K562 (cell line): ENCODE data around the gene TMEM260. TPM values are rescaled to one million over a fixed set of nuclear protein-coding genes. Genes with fewer than 3 reads are reported as not detected.
A peak's percentile ranks its signal among the peaks of the same experiment; 100 is the strongest.

Source experiments
- ATAC-seq: fragments of 200-7000 bp; cut with Tn5 transposase; 3 replicates; pipeline ENCODE4 v1.9.1; 2020; ENCODE audit warnings: moderate library complexity
- BruUV-seq: library from RNA; stranded (reverse); fragments of 400-500 nt; replicated peaks from 2 replicates; lab custom pipeline; 2021; lab: Mats Ljungman, UMichigan
- CTCF ChIA-PET: fragments of 300-600 bp; formaldehyde crosslinking; extraction: SDS; loops from one replicate; lab custom pipeline; 2021; ENCODE audit warnings: low intra/inter-chr PET ratio; lab: Yijun Ruan, JAX
- POLR2A ChIA-PET: fragments of 300-600, 350-650 bp; sonication (Branson Sonifier 250); formaldehyde crosslinking; extraction: SDS; loops from one replicate; lab custom pipeline; 2021; ENCODE audit warnings: antibody characterized with exemption, inconsistent platforms; lab: Yijun Ruan, JAX
- DNase-seq, 4 experiments: peaks; one replicate each; pipeline versions ENCODE4 v3.0.0 to v3.0.0-alpha.2; 2011 to 2018; ENCODE audit warnings: low spot score in 3 of 4, mixed read lengths in 3 of 4; ENCODE audit errors: extremely low read depth in 1 of 4
- FAIRE-seq: peaks from 2 replicates; lab custom pipeline; 2011; peaks lifted over from hg19 to GRCh38; lab: Jason Lieb, UNC
- H2AFZ ChIP-seq: 2 replicates; pipeline ENCODE4 v1.6.0; 2011; ENCODE audit warnings: low read depth, low read length, control low read depth, inconsistent platforms
- H3K27ac ChIP-seq: fragments of 200-600 bp; 3 replicates; pipeline ENCODE4 v1.8.0; 2011; ENCODE audit warnings: low read depth, mild to moderate bottlenecking, control low read depth, inconsistent platforms, low read length, moderate library complexity, mixed read lengths; ENCODE audit errors: extremely low read depth
- H3K27me3 ChIP-seq, 2 experiments: fragments of 300-600 bp in 1 of 2; 2 replicates in 1 of 2; 3 replicates in 1 of 2; pipeline versions ENCODE4 v1.6.0 to v1.8.0; 2011; ENCODE audit warnings: inconsistent platforms in 2 of 2, low read length in 2 of 2, mild to moderate bottlenecking in 1 of 2, mixed read lengths in 1 of 2, moderate library complexity in 1 of 2; ENCODE audit not compliant: control insufficient read depth in 2 of 2, insufficient read depth in 2 of 2
- H3K36me3 ChIP-seq: fragments of 300-600 bp; 3 replicates; pipeline ENCODE4 v1.8.0; 2011; ENCODE audit warnings: mild to moderate bottlenecking, low read length, inconsistent platforms; ENCODE audit not compliant: control insufficient read depth, insufficient read depth
- H3K4me1 ChIP-seq, 2 experiments: fragments of 200-600 bp in 1 of 2; replicated peaks in 1 of 2; 2 replicates in 1 of 2; 3 replicates in 1 of 2; pipeline versions ENCODE4 v1.5.1 to v1.8.0; 2011; ENCODE audit warnings: inconsistent platforms in 2 of 2, low read length in 2 of 2, mild to moderate bottlenecking in 1 of 2, mixed read lengths in 1 of 2, moderate library complexity in 1 of 2; ENCODE audit not compliant: control insufficient read depth in 2 of 2, insufficient read depth in 2 of 2
- H3K4me2 ChIP-seq: 2 replicates; pipeline ENCODE4 v1.6.1; 2011; ENCODE audit warnings: low read length, control low read depth, inconsistent platforms, mixed read lengths; ENCODE audit not compliant: insufficient read depth
- H3K4me3 ChIP-seq: fragments of 200-600 bp; sonication (generic), shearing (Covaris generic); 2 replicates; pipeline ENCODE4 v1.5.1; 2016; ENCODE audit warnings: control low read depth, inconsistent platforms
- H3K79me2 ChIP-seq: fragments of 200-600 bp; 3 replicates; pipeline ENCODE4 v1.8.0; 2011; ENCODE audit warnings: low read length, inconsistent platforms; ENCODE audit not compliant: control insufficient read depth, insufficient read depth
- H3K9ac ChIP-seq, 2 experiments: 2 replicates each; pipeline versions ENCODE4 v1.6.0 to v1.6.1; 2011; ENCODE audit warnings: low read depth in 2 of 2, low read length in 2 of 2, control low read depth in 1 of 2, inconsistent platforms in 1 of 2, mild to moderate bottlenecking in 1 of 2, mixed read lengths in 1 of 2; ENCODE audit not compliant: insufficient read depth in 1 of 2
- H3K9me1 ChIP-seq: one replicate; pipeline ENCODE4 v1.6.0; 2011; ENCODE audit warnings: inconsistent platforms, mild to moderate bottlenecking, low read length, moderate library complexity; ENCODE audit not compliant: control insufficient read depth, insufficient read depth
- H3K9me3 ChIP-seq: replicated peaks from 2 replicates; pipeline ENCODE4 v1.5.1; 2011; ENCODE audit warnings: low read depth, low read length, inconsistent platforms; ENCODE audit not compliant: control insufficient read depth, insufficient read depth
- H4K20me1 ChIP-seq: replicated peaks from 2 replicates; pipeline ENCODE4 v1.6.1; 2011; ENCODE audit warnings: low read length, inconsistent platforms, mixed read lengths; ENCODE audit not compliant: control insufficient read depth, insufficient read depth
- BRF1 ChIP-seq: IDR thresholded peaks from 3 replicates; pipeline ENCODE4 v1.6.1; 2011; ENCODE audit warnings: borderline replicate concordance, mild to moderate bottlenecking; ENCODE audit not compliant: insufficient read length; ENCODE audit errors: extremely low read depth
- HSF4 ChIP-seq: fragments of 250-450 bp; sonication (Bioruptor Pico); IDR thresholded peaks from 2 replicates; pipeline ENCODE4 v2.1.2; 2022; ENCODE audit warnings: mild to moderate bottlenecking, moderate library complexity, borderline replicate concordance
- MYNN ChIP-seq, 2 experiments: sonication (generic); formaldehyde crosslinking in 1 of 2; IDR thresholded peaks; 2 replicates each; pipeline versions ENCODE4 v1.5.0 to v1.6.1; 2016 to 2020; ENCODE audit warnings: antibody characterized with exemption in 1 of 2, missing genetic modification reagents in 1 of 2
- PKNOX1 ChIP-seq: fragments of 450-650 bp; IDR thresholded peaks from 2 replicates; pipeline ENCODE4 v1.6.1; 2016
- PRPF4 ChIP-seq: fragments of 200-400 bp; formaldehyde crosslinking; IDR thresholded peaks from one replicate; pipeline ENCODE4 v1.6.1; 2017; ENCODE audit warnings: low read length, low read depth, mild to moderate bottlenecking; ENCODE audit not compliant: insufficient read depth, poor library complexity, severe bottlenecking
- SMC3 ChIP-seq: conservative IDR thresholded peaks from 2 replicates; pipeline ENCODE4 v1.6.1; 2011; ENCODE audit warnings: low read depth, low read length, improper control_type of control experiment; ENCODE audit not compliant: insufficient read depth
- SPI1 ChIP-seq: IDR thresholded peaks from 2 replicates; pipeline ENCODE4 v1.6.1; 2011; ENCODE audit warnings: low read depth, low read length, control low read depth, borderline replicate concordance
- TCFL5 ChIP-seq: fragments of 250-450 bp; sonication (Bioruptor Pico); conservative IDR thresholded peaks from 2 replicates; pipeline ENCODE4 v1.6.1; 2021; ENCODE audit warnings: mild to moderate bottlenecking, moderate library complexity, matching md5 sums
- ZBTB43 ChIP-seq: sonication (generic); formaldehyde crosslinking; IDR thresholded peaks from 2 replicates; pipeline ENCODE4 v1.8.0; 2023; ENCODE audit warnings: mild to moderate bottlenecking, missing genetic modification reagents
- ZNF232 ChIP-seq: sonication (generic); formaldehyde crosslinking; IDR thresholded peaks from 2 replicates; pipeline ENCODE4 v1.8.0; 2022; ENCODE audit warnings: mild to moderate bottlenecking, missing genetic modification reagents
- ZNF3 ChIP-seq: fragments of 250-450 bp; sonication (Bioruptor Pico); IDR thresholded peaks from 2 replicates; pipeline ENCODE4 v1.5.0; 2021; ENCODE audit warnings: mild to moderate bottlenecking, moderate library complexity
- ZNF347 ChIP-seq: fragments of 450-650 bp; formaldehyde crosslinking; IDR thresholded peaks from 2 replicates; pipeline ENCODE4 v1.4.0; 2020; ENCODE audit warnings: low read depth, mild to moderate bottlenecking, moderate library complexity
- ZNF408 ChIP-seq: fragments of 250-450 bp; sonication (Bioruptor Pico); IDR thresholded peaks from 2 replicates; pipeline ENCODE4 v1.4.0; 2020; ENCODE audit warnings: low read depth, mild to moderate bottlenecking, moderate library complexity
- ZNF445 ChIP-seq: fragments of 250-450 bp; sonication (Bioruptor Pico); IDR thresholded peaks from 2 replicates; pipeline ENCODE4 v1.4.0; 2020; ENCODE audit warnings: low read depth, mild to moderate bottlenecking, moderate library complexity
- ZNF592 ChIP-seq: fragments of 450-650 bp; IDR thresholded peaks from 2 replicates; pipeline ENCODE4 v1.6.1; 2017; ENCODE audit warnings: antibody characterized with exemption, mild to moderate bottlenecking
- WGBS: fragments of 100-300 bp; shearing (Covaris generic); methylation state at CpG from one replicate; pipeline ENCODE4 v1.1.6; 2016; ENCODE audit warnings: low coverage, mixed read lengths; ENCODE audit not compliant: insufficient coverage; ENCODE audit errors: missing lambda C conversion rate; 5-methylcytosine and 5-hydroxymethylcytosine counted together
- in situ Hi-C: fragments of 300-500 bp; cut with MboI; formaldehyde crosslinking; loops from 4 replicates; pipeline ENCODE4 v1.15.0; 2018; ENCODE audit warnings: inconsistent platforms, mixed read lengths
- intact Hi-C: fragments of 100-400 bp; cut with micrococcal nuclease; formaldehyde crosslinking; loops from 2 replicates; pipeline ENCODE4 v1.14.2; 2022
- polyA plus RNA-seq, 8 experiments: library from polyadenylated mRNA; depleted of rRNA in 4 of 8; stranded (reverse) in 5 of 8; unstranded in 3 of 8; fragments of >200 nt; fragmentation: Nextera tagmentation in 2 of 8; fragmentation: Illumina TruSeq in 1 of 8; extraction: Ambion mirVana in 2 of 8; extraction: Trizol in 1 of 8; gene quantifications; 2 replicates each; pipeline versions ENCODE4 v1.2.1 to v1.2.3, GENCODE V29; 2011 to 2014; ENCODE audit warnings: inconsistent platforms in 1 of 8, missing spikeins in 1 of 8
- total RNA-seq, 7 experiments: library from RNA; depleted of rRNA in 6 of 7; stranded (reverse); fragments of >200 nt in 6 of 7; fragmentation: Illumina TruSeq in 2 of 7; extraction: Trizol in 2 of 7; gene quantifications; 2 replicates each; pipeline versions ENCODE4 v1.2.1 to v1.2.3, GENCODE V29; 2011 to 2021; ENCODE audit warnings: low replicate concordance in 1 of 7

TMEM260 gene
- total and polyA plus RNA-seq, 9 of the 15 experiments (the other 6 are each of a cell fraction or from before 2014, with no cell fraction given), result 2.2 to 9.4 (median 6.0) TPM

GRCh38 chr14:56581041-56581727 lies 1.6 kb downstream of the TMEM260 start:
- FAIRE-seq, result no peak
- CTCF ChIA-PET, result no interaction called here
- no peak for ATAC-seq
- TF ChIP-seq MYNN (IDR thresholded peaks at IDR 0.05), result no peak
- TF ChIP-seq MYNN (CRISPR knock-in tag; IDR thresholded peaks at IDR 0.05), result no peak
- no peak for TF ChIP-seq TCFL5 (CRISPR knock-in tag)
- no peak for TF ChIP-seq ZNF347
- peak; percentile 11; the same call in 1 of the 2 replicates for TF ChIP-seq PKNOX1
- no peak for TF ChIP-seq ZNF3 (CRISPR knock-in tag)
- TF ChIP-seq SPI1, result peak; percentile 63
- TF ChIP-seq ZNF592, result no peak
- TF ChIP-seq BRF1, result no peak
- TF ChIP-seq ZNF445 (CRISPR knock-in tag), result no peak
- no peak for TF ChIP-seq PRPF4
- no peak for TF ChIP-seq HSF4 (CRISPR knock-in tag)
- TF ChIP-seq ZNF408, result no peak
- no peak for TF ChIP-seq ZNF232 (CRISPR knock-in tag)
- TF ChIP-seq ZBTB43 (CRISPR knock-in tag), result no peak
- TF ChIP-seq SMC3, result no peak

More at GRCh38 chr14:56581041-56581727, 1.6 kb downstream of the TMEM260 start:
- no peak overlapping the region for H3K27ac ChIP-seq
- BruUV-seq, result no TSS peak
- WGBS, result 22% methylated on average over 6 of the region's 6 CpGs
- peak overlapping the region; percentile 88 for H3K4me2 ChIP-seq
- in situ Hi-C loops (no loop called here), intact Hi-C loops (no loop called here)
- H2AFZ ChIP-seq, result no peak overlapping the region
- H3K4me3 ChIP-seq, result peak overlapping the region; percentile 94
- peak overlapping the region in 1 of 2 experiments; percentile 91; a peak in 2 of 4 replicates for H3K9ac ChIP-seq
- no peaks in the 10 kb centered on the region for H3K9me3 ChIP-seq
- no peaks in the 10 kb centered on the region for H4K20me1 ChIP-seq
- no peak for DNase-seq
- no peaks in the 10 kb centered on the region for H3K27me3 ChIP-seq
- peaks cover 3 to 13% of the 10 kb centered on the region in 2 experiments; a peak in 3 of 5 replicates for H3K4me1 ChIP-seq
- H3K36me3 ChIP-seq, result peaks cover 4% of the 10 kb centered on the region; the same call in 1 of the 3 replicates
- H3K79me2 ChIP-seq, result peaks cover 41% of the 10 kb centered on the region
- H3K9me1 ChIP-seq, result no peaks in the 10 kb centered on the region
- POLR2A ChIA-PET, result interaction anchor here (0.8 to 3.6 kb wide), 2 partner anchors 9 to 11 kb away, joined by 3 to 12 read pairs; no protein-coding TSS in a partner anchor
